HepG2 (cell line): ENCODE data around the gene KMT2A. TPM values are rescaled to one million over a fixed set of nuclear protein-coding genes. Genes with fewer than 3 reads are reported as not detected.

Source experiments
- AKAP8 ChIP-seq: sonication (generic); formaldehyde crosslinking; IDR thresholded peaks from 2 replicates; pipeline ENCODE4 v1.5.1; 2020; ENCODE audit warnings: mild to moderate bottlenecking, missing genetic modification reagents
- HDAC1 ChIP-seq: sonication (generic); formaldehyde crosslinking; IDR thresholded peaks from 2 replicates; pipeline ENCODE4 v1.5.1; 2020; ENCODE audit warnings: mild to moderate bottlenecking, missing genetic modification reagents
- HDAC2 ChIP-seq: sonication (generic); formaldehyde crosslinking; IDR thresholded peaks from 2 replicates; pipeline ENCODE4 v1.4.0; 2020; ENCODE audit warnings: missing genetic modification reagents
- MAZ ChIP-seq, 2 experiments: sonication (generic) in 1 of 2; formaldehyde crosslinking in 1 of 2; IDR thresholded peaks; 2 replicates each; pipeline versions ENCODE4 v1.5.0 to v1.6.1; 2012 to 2020; ENCODE audit warnings: low read depth in 2 of 2, mild to moderate bottlenecking in 2 of 2, borderline replicate concordance in 1 of 2, improper control_type of control experiment in 1 of 2, low read length in 1 of 2, missing genetic modification reagents in 1 of 2, moderate library complexity in 1 of 2
- MBNL3 ChIP-seq: fragments of 250-450 bp; sonication (Bioruptor Pico); conservative IDR thresholded peaks from 2 replicates; pipeline ENCODE4 v1.8.0; 2022; ENCODE audit warnings: mild to moderate bottlenecking, inconsistent platforms
- MED1 ChIP-seq: sonication (generic); formaldehyde crosslinking; IDR thresholded peaks from 2 replicates; pipeline ENCODE4 v1.4.0; 2020; ENCODE audit warnings: missing genetic modification reagents
- MXI1 ChIP-seq: IDR thresholded peaks from 3 replicates; pipeline ENCODE4 v1.6.1; 2012; ENCODE audit warnings: low read depth, low read length, inconsistent platforms, borderline replicate concordance
- RFXAP ChIP-seq: sonication (generic); formaldehyde crosslinking; IDR thresholded peaks from 2 replicates; pipeline ENCODE4 v1.4.0; 2020; ENCODE audit warnings: missing genetic modification reagents, borderline replicate concordance
- SP2 ChIP-seq: sonication (generic); formaldehyde crosslinking; IDR thresholded peaks from 2 replicates; pipeline ENCODE4 v1.5.1; 2020; ENCODE audit warnings: mild to moderate bottlenecking, missing genetic modification reagents
- STAT5B ChIP-seq: sonication (generic); formaldehyde crosslinking; IDR thresholded peaks from 2 replicates; pipeline ENCODE4 v1.4.0; 2020; ENCODE audit warnings: missing genetic modification reagents
- TARDBP ChIP-seq: sonication (generic); formaldehyde crosslinking; IDR thresholded peaks from 2 replicates; pipeline ENCODE4 v1.8.0; 2022; ENCODE audit warnings: mild to moderate bottlenecking, missing genetic modification reagents
- THAP11 ChIP-seq: IDR thresholded peaks from 2 replicates; pipeline ENCODE4 v1.6.1; 2016; ENCODE audit warnings: missing biosample characterization, missing genetic modification reagents
- ZFYVE20 ChIP-seq: sonication (generic); formaldehyde crosslinking; IDR thresholded peaks from 2 replicates; pipeline ENCODE4 v1.8.0; 2023; ENCODE audit warnings: low read depth, mild to moderate bottlenecking, moderate library complexity, missing genetic modification reagents, borderline replicate concordance
- ZNF12 ChIP-seq: sonication (generic); formaldehyde crosslinking; IDR thresholded peaks from 2 replicates; pipeline ENCODE4 v1.5.0; 2020; ENCODE audit warnings: missing genetic modification reagents
- ZNF143 ChIP-seq: sonication (generic); formaldehyde crosslinking; IDR thresholded peaks from 2 replicates; pipeline ENCODE4 v1.4.0; 2020; ENCODE audit warnings: missing genetic modification reagents
- ZNF30 ChIP-seq: sonication (generic); formaldehyde crosslinking; IDR thresholded peaks from 2 replicates; pipeline ENCODE4 v1.5.0; 2020; ENCODE audit warnings: mild to moderate bottlenecking, missing genetic modification reagents
- ZNF569 ChIP-seq: sonication (generic); formaldehyde crosslinking; IDR thresholded peaks from 2 replicates; pipeline ENCODE4 v1.5.0; 2020; ENCODE audit warnings: mild to moderate bottlenecking, missing genetic modification reagents, moderate library complexity, borderline replicate concordance
- ZNF570 ChIP-seq: sonication (generic); formaldehyde crosslinking; IDR thresholded peaks from 2 replicates; pipeline ENCODE4 v1.4.0; 2020; ENCODE audit warnings: mild to moderate bottlenecking, missing genetic modification reagents, borderline replicate concordance
- ZNF576 ChIP-seq: sonication (generic); formaldehyde crosslinking; IDR thresholded peaks from 2 replicates; pipeline ENCODE4 v1.4.0; 2020; ENCODE audit warnings: mild to moderate bottlenecking, missing genetic modification reagents
- ZNF607 ChIP-seq: sonication (generic); formaldehyde crosslinking; IDR thresholded peaks from 2 replicates; pipeline ENCODE4 v1.5.1; 2020; ENCODE audit warnings: missing genetic modification reagents, mild to moderate bottlenecking, borderline replicate concordance
- ZNF724P ChIP-seq: sonication (generic); formaldehyde crosslinking; IDR thresholded peaks from 2 replicates; pipeline ENCODE4 v1.8.0; 2022; ENCODE audit warnings: missing genetic modification reagents, borderline replicate concordance
- polyA plus RNA-seq, 8 experiments: library from polyadenylated mRNA; depleted of rRNA in 3 of 8; stranded (reverse) in 7 of 8; unstranded in 1 of 8; fragments of >200 nt; fragmentation: Illumina TruSeq in 4 of 8; extraction: Trizol in 4 of 8; gene quantifications; 2 replicates each; pipeline versions ENCODE4 v1.2.1 to v1.2.3, GENCODE V29; 2011 to 2016; ENCODE audit warnings: low read depth in 4 of 8, missing spikeins in 1 of 8, mixed read lengths in 1 of 8; ENCODE audit not compliant: insufficient read depth in 1 of 8
- total RNA-seq, 5 experiments: library from RNA; depleted of rRNA; stranded (reverse); fragments of >200 nt; fragmentation: Illumina TruSeq; extraction: Trizol; gene quantifications; 2 replicates each; pipeline ENCODE4 v1.2.3, GENCODE V29; 2016; ENCODE audit warnings: low read depth in 1 of 5
- TF ChIP-seq, protein P1 (sequence below): sonication (generic); formaldehyde crosslinking; IDR thresholded peaks from 2 replicates; pipeline ENCODE4 v1.8.0; 2022; ENCODE audit warnings: missing genetic modification reagents, mild to moderate bottlenecking, inconsistent platforms, borderline replicate concordance
- TF ChIP-seq, protein P2 (sequence below): IDR thresholded peaks from 2 replicates; pipeline ENCODE4 v1.6.1; 2016; ENCODE audit warnings: mild to moderate bottlenecking, missing biosample characterization, missing genetic modification reagents
- TF ChIP-seq, protein P3 (sequence below): sonication (generic); formaldehyde crosslinking; conservative IDR thresholded peaks from 2 replicates; pipeline ENCODE4 v1.4.0; 2020; ENCODE audit warnings: mild to moderate bottlenecking, missing genetic modification reagents, moderate library complexity

Gene KMT2A
- total and polyA plus RNA-seq, 2 of the 13 experiments (the other 11 are each of a cell fraction or from before 2014, with no cell fraction given): 12.4 to 20.0 TPM

DNA sequence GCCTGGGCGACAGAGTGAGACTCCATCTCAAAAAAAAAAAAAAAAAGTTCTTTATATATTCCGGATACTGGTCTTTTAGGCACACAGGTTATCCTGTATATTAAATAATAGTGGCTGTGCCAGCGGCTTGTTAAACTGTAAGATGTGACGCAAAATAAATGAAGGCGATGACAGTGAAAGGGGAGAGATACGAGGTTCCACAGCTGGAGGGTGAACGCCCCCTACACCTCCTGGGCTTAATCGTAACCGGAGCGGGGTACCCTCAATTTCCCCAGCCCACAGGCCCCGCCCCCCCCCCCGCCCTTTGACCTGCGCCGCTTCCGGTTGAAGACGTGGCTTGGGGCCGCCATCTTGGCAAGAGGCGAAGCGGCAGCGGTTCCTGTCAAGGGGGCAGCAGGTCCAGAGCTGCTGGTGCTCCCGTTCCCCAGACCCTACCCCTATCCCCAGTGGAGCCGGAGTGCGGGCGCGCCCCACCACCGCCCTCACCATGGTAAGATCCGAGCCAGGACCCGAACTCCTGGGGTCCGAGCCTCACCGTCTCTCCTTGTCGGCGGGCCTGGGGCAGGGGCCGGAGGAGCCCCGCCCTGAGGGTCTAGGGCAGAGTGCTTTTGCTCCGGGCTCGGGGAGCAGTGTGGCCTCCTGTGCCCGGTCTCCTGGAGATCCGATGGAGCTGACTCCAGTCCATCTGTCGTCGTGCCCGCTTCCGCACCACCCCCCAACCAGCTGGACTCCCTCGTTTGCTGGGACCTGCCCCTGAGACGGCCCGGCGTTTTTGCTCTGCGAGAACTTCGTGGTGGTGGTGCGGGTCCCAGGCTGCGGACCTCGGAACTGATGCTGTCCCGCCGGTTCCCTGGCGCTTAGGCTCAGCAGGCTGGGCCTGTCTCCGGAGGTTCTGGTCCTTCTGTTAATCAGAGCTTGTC, 136.0 kb downstream of the KMT2A start, which contains the start of gene ARCN1 (continued):
- TF ChIP-seq RFXAP (CRISPR knock-in tag): 0 out of 2 replicates have a peak, but pooled peaks have one; percentile 68
- TF ChIP-seq AKAP8 (CRISPR knock-in tag): no peak
- peak; percentile 55 for TF ChIP-seq THAP11 (CRISPR knock-in tag)
- no peak for TF ChIP-seq TARDBP (CRISPR knock-in tag)
- TF ChIP-seq, protein P1, sequence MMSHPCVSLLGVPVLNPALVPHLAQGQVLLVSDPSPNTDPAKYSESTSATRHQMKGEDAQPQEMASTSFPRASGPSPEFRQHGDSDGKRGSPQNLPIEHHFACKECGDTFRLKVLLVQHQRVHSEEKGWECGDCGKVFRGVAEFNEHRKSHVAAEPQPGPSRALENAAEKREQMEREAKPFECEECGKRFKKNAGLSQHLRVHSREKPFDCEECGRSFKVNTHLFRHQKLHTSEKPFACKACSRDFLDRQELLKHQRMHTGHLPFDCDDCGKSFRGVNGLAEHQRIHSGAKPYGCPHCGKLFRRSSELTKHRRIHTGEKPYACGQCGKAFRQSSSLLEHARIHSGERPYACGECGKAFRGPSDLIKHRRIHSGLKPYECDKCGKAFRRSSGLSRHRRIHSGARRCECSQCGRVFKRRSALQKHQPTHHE (CRISPR knock-in tag): peak; percentile 61; the same call in 1 of the 2 replicates
- no peak for TF ChIP-seq ZNF724P
- no peak; the same call in 1 of the 2 replicates for TF ChIP-seq ZNF607 (CRISPR knock-in tag)
- TF ChIP-seq ZNF30: no peak
- no peak; the same call in 2 of the 3 replicates for TF ChIP-seq MXI1
- TF ChIP-seq ZNF143 (CRISPR knock-in tag): no peak; the same call in 1 of the 2 replicates
- TF ChIP-seq HDAC1 (CRISPR knock-in tag): peak; percentile 50
- TF ChIP-seq ZFYVE20: no peak
- TF ChIP-seq ZNF12 (CRISPR knock-in tag): no peak
- no peak for TF ChIP-seq ZNF570
- peak; percentile 27; the same call in 1 of the 2 replicates for TF ChIP-seq MED1
- TF ChIP-seq HDAC2: peak; percentile 30; the same call in 1 of the 2 replicates
- no peak for TF ChIP-seq ZNF569
- no peak; the same call in 1 of the 2 replicates for TF ChIP-seq SP2 (CRISPR knock-in tag)
- TF ChIP-seq MBNL3 (CRISPR knock-in tag): no peak
- TF ChIP-seq, protein P2, sequence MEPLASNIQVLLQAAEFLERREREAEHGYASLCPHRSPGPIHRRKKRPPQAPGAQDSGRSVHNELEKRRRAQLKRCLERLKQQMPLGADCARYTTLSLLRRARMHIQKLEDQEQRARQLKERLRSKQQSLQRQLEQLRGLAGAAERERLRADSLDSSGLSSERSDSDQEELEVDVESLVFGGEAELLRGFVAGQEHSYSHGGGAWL (CRISPR knock-in tag): no peak
- TF ChIP-seq MAZ (IDR thresholded peaks at IDR 0.05; ENCODE audit: borderline replicate concordance, low read depth, low read length): no peak
- peak; percentile 55 for TF ChIP-seq MAZ (CRISPR knock-in tag; IDR thresholded peaks at IDR 0.05; ENCODE audit: low read depth)
- TF ChIP-seq STAT5B: no peak
- TF ChIP-seq, protein P3, sequence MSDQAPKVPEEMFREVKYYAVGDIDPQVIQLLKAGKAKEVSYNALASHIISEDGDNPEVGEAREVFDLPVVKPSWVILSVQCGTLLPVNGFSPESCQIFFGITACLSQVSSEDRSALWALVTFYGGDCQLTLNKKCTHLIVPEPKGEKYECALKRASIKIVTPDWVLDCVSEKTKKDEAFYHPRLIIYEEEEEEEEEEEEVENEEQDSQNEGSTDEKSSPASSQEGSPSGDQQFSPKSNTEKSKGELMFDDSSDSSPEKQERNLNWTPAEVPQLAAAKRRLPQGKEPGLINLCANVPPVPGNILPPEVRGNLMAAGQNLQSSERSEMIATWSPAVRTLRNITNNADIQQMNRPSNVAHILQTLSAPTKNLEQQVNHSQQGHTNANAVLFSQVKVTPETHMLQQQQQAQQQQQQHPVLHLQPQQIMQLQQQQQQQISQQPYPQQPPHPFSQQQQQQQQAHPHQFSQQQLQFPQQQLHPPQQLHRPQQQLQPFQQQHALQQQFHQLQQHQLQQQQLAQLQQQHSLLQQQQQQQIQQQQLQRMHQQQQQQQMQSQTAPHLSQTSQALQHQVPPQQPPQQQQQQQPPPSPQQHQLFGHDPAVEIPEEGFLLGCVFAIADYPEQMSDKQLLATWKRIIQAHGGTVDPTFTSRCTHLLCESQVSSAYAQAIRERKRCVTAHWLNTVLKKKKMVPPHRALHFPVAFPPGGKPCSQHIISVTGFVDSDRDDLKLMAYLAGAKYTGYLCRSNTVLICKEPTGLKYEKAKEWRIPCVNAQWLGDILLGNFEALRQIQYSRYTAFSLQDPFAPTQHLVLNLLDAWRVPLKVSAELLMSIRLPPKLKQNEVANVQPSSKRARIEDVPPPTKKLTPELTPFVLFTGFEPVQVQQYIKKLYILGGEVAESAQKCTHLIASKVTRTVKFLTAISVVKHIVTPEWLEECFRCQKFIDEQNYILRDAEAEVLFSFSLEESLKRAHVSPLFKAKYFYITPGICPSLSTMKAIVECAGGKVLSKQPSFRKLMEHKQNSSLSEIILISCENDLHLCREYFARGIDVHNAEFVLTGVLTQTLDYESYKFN: no peak; the same call in 1 of the 2 replicates
- no peak for TF ChIP-seq ZNF576 (CRISPR knock-in tag)
